Neutrophil (primary cell): ENCODE data around the gene HPS4.

ENCODE experiments used
- H3K27ac ChIP-seq: fragments of 200-600 bp; sonication (generic); 2 replicates; pipeline ENCODE4 v1.5.1; 2016; ENCODE audit warnings: mild to moderate bottlenecking, moderate library complexity
- H3K27me3 ChIP-seq: fragments of 200-600 bp; sonication (generic); 2 replicates; pipeline ENCODE4 v1.6.0; 2016; ENCODE audit warnings: mild to moderate bottlenecking
- H3K36me3 ChIP-seq: fragments of 200-600 bp; sonication (generic); 2 replicates; pipeline ENCODE4 v1.5.1; 2017
- H3K4me1 ChIP-seq, 2 experiments: fragments of 200-600 bp in 1 of 2; sonication (generic) in 1 of 2; 1 replicate in 1 of 2; 2 replicates in 1 of 2; pipeline versions ENCODE4 v1.5.1 to v1.6.1; 2013 to 2016; ENCODE audit warnings: low read depth in 1 of 2, low read length in 1 of 2, mild to moderate bottlenecking in 1 of 2, moderate library complexity in 1 of 2; ENCODE audit not compliant: control insufficient read depth in 1 of 2, insufficient read depth in 1 of 2
- H3K4me3 ChIP-seq, 2 experiments: fragments of 200-600 bp in 1 of 2; sonication (generic) in 1 of 2; 1 replicate in 1 of 2; 2 replicates in 1 of 2; pipeline ENCODE4 v1.5.1; 2013 to 2016; ENCODE audit warnings: low read depth in 1 of 2, low read length in 1 of 2, mild to moderate bottlenecking in 1 of 2, moderate library complexity in 1 of 2
- H3K9me3 ChIP-seq: fragments of 200-600 bp; sonication (generic); 2 replicates; pipeline ENCODE4 v1.5.1; 2016
- CTCF ChIP-seq: fragments of 200-600 bp; sonication (generic); IDR thresholded peaks from 2 replicates; pipeline ENCODE4 v1.5.1; 2016; ENCODE audit warnings: antibody characterized with exemption

Gene HPS4

GRCh38 chr22:26470807-26471206, 12.8 kb downstream of the HPS4 start:
- no peak overlapping the region for H3K4me3 ChIP-seq
- no peaks in the 10 kb centered on the region for H3K9me3 ChIP-seq
- peaks cover 12 to 15% of the 10 kb centered on the region in 2 experiments for H3K4me1 ChIP-seq
- H3K36me3 ChIP-seq = peaks cover 57% of the 10 kb centered on the region
- TF ChIP-seq CTCF = no peak
- H3K27ac ChIP-seq = no peak overlapping the region
- H3K27me3 ChIP-seq = no peaks in the 10 kb centered on the region

GRCh38 chr22:26466196-26466595, 17.4 kb downstream of the HPS4 start:
- H3K36me3 ChIP-seq = peaks cover 58% of the 10 kb centered on the region

GRCh38 chr22:26464312-26464711, 19.3 kb downstream of the HPS4 start:
- Histone ChIP-seq H3K9me3 (no peaks in the 10 kb centered on the region), H3K4me1 (peaks cover 8 to 11% of the 10 kb centered on the region in 2 experiments), H3K4me3 (no peak overlapping the region), H3K27me3 (no peaks in the 10 kb centered on the region), H3K36me3 (peaks cover 46% of the 10 kb centered on the region), H3K27ac (no peak overlapping the region)
- no peak for TF ChIP-seq CTCF

More at GRCh38 chr22:26466196-26466595, 17.4 kb downstream of the HPS4 start:
- H3K27me3 ChIP-seq = no peaks in the 10 kb centered on the region
- no peak overlapping the region for H3K27ac ChIP-seq
- no peaks in the 10 kb centered on the region for H3K9me3 ChIP-seq
- peaks cover 8 to 11% of the 10 kb centered on the region in 2 experiments for H3K4me1 ChIP-seq
- H3K4me3 ChIP-seq = no peak overlapping the region
- TF ChIP-seq CTCF = no peak

GRCh38 chr22:26463688-26464087, 19.9 kb downstream of the HPS4 start:
- no peak overlapping the region for H3K4me3 ChIP-seq
- no peak overlapping the region for H3K27ac ChIP-seq
- peaks cover 39% of the 10 kb centered on the region for H3K36me3 ChIP-seq

GRCh38 chr22:26463101-26463661, 20.4 kb downstream of the HPS4 start:
- no peaks in the 10 kb centered on the region for H3K27me3 ChIP-seq
- H3K4me3 ChIP-seq = no peak overlapping the region
- peaks cover 8 to 11% of the 10 kb centered on the region in 2 experiments for H3K4me1 ChIP-seq
- no peak for TF ChIP-seq CTCF
- no peaks in the 10 kb centered on the region for H3K9me3 ChIP-seq
- H3K27ac ChIP-seq = no peak overlapping the region
- H3K36me3 ChIP-seq = peaks cover 38% of the 10 kb centered on the region

More at GRCh38 chr22:26463688-26464087, 19.9 kb downstream of the HPS4 start:
- no peaks in the 10 kb centered on the region for H3K27me3 ChIP-seq
- H3K4me1 ChIP-seq = peaks cover 8 to 11% of the 10 kb centered on the region in 2 experiments
- no peak for TF ChIP-seq CTCF
- H3K9me3 ChIP-seq = no peaks in the 10 kb centered on the region
